GM12801 (cell line): ENCODE results near the gene BRPF1.

Source experiments
- CTCF ChIP-seq: IDR thresholded peaks from one replicate; pipeline ENCODE4 v1.5.1; 2011; ENCODE audit warnings: control low read depth; ENCODE audit not compliant: insufficient read length; ENCODE audit errors: extremely low read depth

Gene BRPF1

GRCh38 chr3:9695746-9696145, 35.8 kb upstream of the BRPF1 start:
- TF ChIP-seq CTCF: no peak

- no peak for TF ChIP-seq CTCF
Observed at GRCh38 chr3:9696480-9697220, 34.9 kb upstream of the BRPF1 start.

- TF ChIP-seq CTCF: no peak
Observed at GRCh38 chr3:9697892-9698291, 33.6 kb upstream of the BRPF1 start.

GRCh38 chr3:9698293-9698692, 33.2 kb upstream of the BRPF1 start:
- no peak for TF ChIP-seq CTCF

GRCh38 chr3:9700536-9700935, 31.0 kb upstream of the BRPF1 start:
- no peak for TF ChIP-seq CTCF

GRCh38 chr3:9701006-9701405, 30.5 kb upstream of the BRPF1 start:
- no peak for TF ChIP-seq CTCF

- no peak for TF ChIP-seq CTCF
Observed at GRCh38 chr3:9701711-9702110, 29.8 kb upstream of the BRPF1 start.

GRCh38 chr3:9703240-9703639, 28.3 kb upstream of the BRPF1 start:
- no peak for TF ChIP-seq CTCF
